Fibroblast of lung (primary cell): ENCODE results near the gene MPZL3. TPM values are rescaled to one million over a fixed set of nuclear protein-coding genes. Genes with fewer than 3 reads are reported as not detected.

ENCODE experiments used
- DNase-seq, 2 donors: peaks; one replicate each; pipeline versions ENCODE4 v3.0.0 to v3.0.0-alpha.2; 2010; ENCODE audit warnings: low read depth in 2 of 2
- H2AFZ ChIP-seq: 2 replicates; pipeline ENCODE4 v1.5.1; 2012; ENCODE audit warnings: low read length, control low read depth, inconsistent platforms
- H3K27ac ChIP-seq: 2 replicates; pipeline ENCODE4 v1.5.1; 2011; ENCODE audit warnings: low read length, control low read depth; ENCODE audit not compliant: insufficient read depth
- H3K27me3 ChIP-seq: 2 replicates; pipeline ENCODE4 v1.5.1; 2011; ENCODE audit warnings: mild to moderate bottlenecking, low read length; ENCODE audit not compliant: control insufficient read depth, insufficient read depth
- H3K36me3 ChIP-seq: 2 replicates; pipeline ENCODE4 v1.5.1; 2011; ENCODE audit warnings: low read length; ENCODE audit not compliant: control insufficient read depth, insufficient read depth
- H3K4me1 ChIP-seq: 2 replicates; pipeline ENCODE4 v1.5.1; 2011; ENCODE audit warnings: low read length; ENCODE audit not compliant: control insufficient read depth, insufficient read depth; ENCODE audit errors: extremely low read depth
- H3K4me2 ChIP-seq: 2 replicates; pipeline ENCODE4 v1.5.1; 2011; ENCODE audit warnings: low read length, control low read depth; ENCODE audit not compliant: insufficient read depth; ENCODE audit errors: extremely low read depth
- H3K4me3 ChIP-seq, 4 experiments: fragments of 200-600 bp in 1 of 4; sonication (generic) in 1 of 4; replicated peaks in 1 of 4; 2 replicates each; pipeline ENCODE4 v1.5.1; 2011 to 2016; ENCODE audit warnings: low read length in 4 of 4, low read depth in 3 of 4, mild to moderate bottlenecking in 3 of 4, control low read depth in 2 of 4, inconsistent platforms in 1 of 4, mixed read lengths in 1 of 4; ENCODE audit not compliant: insufficient read depth in 1 of 4; ENCODE audit errors: control extremely low read depth in 1 of 4
- H3K79me2 ChIP-seq: 2 replicates; pipeline ENCODE4 v1.5.1; 2012; ENCODE audit warnings: mild to moderate bottlenecking, low read length, inconsistent platforms; ENCODE audit not compliant: control insufficient read depth, insufficient read depth
- H3K9ac ChIP-seq: 2 replicates; pipeline ENCODE4 v1.5.1; 2011; ENCODE audit warnings: mild to moderate bottlenecking, low read length, control low read depth; ENCODE audit not compliant: insufficient read depth
- H3K9me3 ChIP-seq: 2 replicates; pipeline ENCODE4 v1.5.1; 2012; ENCODE audit warnings: low read depth, low read length; ENCODE audit not compliant: control insufficient read depth, insufficient read depth
- H4K20me1 ChIP-seq: 2 replicates; pipeline ENCODE4 v1.5.1; 2011; ENCODE audit warnings: low read length; ENCODE audit not compliant: control insufficient read depth, insufficient read depth; ENCODE audit errors: extremely low read depth
- EZH2 ChIP-seq: IDR thresholded peaks from 2 replicates; pipeline ENCODE4 v1.5.1; 2012; ENCODE audit warnings: low read length, control low read depth, mild to moderate bottlenecking; ENCODE audit errors: missing control alignments
- polyA plus RNA-seq, 2 donors: library from polyadenylated mRNA; depleted of rRNA in 1 of 2; stranded (reverse) in 1 of 2; unstranded in 1 of 2; fragments of >200 nt; gene quantifications; 2 replicates each; pipeline ENCODE4 v1.2.1, GENCODE V29; 2011 to 2012; ENCODE audit warnings: missing spikeins in 1 of 2
- total RNA-seq: library from RNA; depleted of rRNA; stranded (reverse); fragments of >200 nt; gene quantifications from 2 replicates; pipeline ENCODE4 v1.2.1, GENCODE V29; 2014
- TF ChIP-seq, protein P1 (sequence below), 2 donors: IDR thresholded peaks in 1 of 2; conservative IDR thresholded peaks in 1 of 2; 1 replicate in 1 of 2; 2 replicates in 1 of 2; pipeline ENCODE4 v1.5.1; 2011 to 2012; ENCODE audit warnings: low read length in 2 of 2, control low read depth in 1 of 2, inconsistent platforms in 1 of 2, low read depth in 1 of 2, mild to moderate bottlenecking in 1 of 2

MPZL3 gene
- total and polyA plus RNA-seq, 2 donors (not counting 1 experiment from before 2014, with no cell fraction given) = 0.33 to 0.44 TPM

DNA sequence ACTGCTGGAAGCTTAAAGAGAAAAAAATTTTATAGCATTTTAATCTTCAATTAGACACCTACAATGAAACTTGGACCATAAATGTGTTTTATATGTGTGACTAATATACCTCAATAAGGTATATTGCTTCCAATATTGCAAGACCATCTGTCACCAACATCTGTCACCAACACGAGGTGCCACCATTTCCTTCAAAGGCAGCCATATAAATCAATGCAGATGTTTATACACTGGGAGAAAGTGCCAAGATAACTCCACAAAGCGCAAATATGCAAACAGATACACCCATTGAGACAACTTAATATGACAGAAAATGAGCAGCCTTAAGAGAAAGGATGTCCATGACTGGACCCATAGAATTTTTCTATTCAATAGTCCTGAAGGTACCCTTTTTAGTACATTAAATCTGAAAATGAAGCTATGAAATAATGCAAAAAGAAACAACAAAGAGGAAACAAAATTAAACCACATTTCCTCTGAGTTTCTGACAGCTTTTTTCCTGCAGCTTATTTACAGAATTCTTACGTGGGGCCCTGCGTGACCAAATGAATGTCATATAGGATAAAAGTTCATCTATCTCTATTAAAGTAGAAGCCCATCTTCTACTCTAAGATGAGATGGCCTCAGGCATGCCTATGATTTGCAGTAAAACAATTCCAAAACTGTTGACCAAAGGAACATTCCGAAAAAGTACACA is 12.5 kb downstream of the MPZL3 start:
- H3K4me2 ChIP-seq = no peak overlapping the region
- H3K4me1 ChIP-seq = no peaks in the 10 kb centered on the region
- H4K20me1 ChIP-seq = no peaks in the 10 kb centered on the region
- no peaks in the 10 kb centered on the region for H3K9me3 ChIP-seq
- H3K4me3 ChIP-seq = no peak overlapping the region
- no peaks in the 10 kb centered on the region for H3K79me2 ChIP-seq
- no peak for TF ChIP-seq EZH2
- TF ChIP-seq, protein P1, sequence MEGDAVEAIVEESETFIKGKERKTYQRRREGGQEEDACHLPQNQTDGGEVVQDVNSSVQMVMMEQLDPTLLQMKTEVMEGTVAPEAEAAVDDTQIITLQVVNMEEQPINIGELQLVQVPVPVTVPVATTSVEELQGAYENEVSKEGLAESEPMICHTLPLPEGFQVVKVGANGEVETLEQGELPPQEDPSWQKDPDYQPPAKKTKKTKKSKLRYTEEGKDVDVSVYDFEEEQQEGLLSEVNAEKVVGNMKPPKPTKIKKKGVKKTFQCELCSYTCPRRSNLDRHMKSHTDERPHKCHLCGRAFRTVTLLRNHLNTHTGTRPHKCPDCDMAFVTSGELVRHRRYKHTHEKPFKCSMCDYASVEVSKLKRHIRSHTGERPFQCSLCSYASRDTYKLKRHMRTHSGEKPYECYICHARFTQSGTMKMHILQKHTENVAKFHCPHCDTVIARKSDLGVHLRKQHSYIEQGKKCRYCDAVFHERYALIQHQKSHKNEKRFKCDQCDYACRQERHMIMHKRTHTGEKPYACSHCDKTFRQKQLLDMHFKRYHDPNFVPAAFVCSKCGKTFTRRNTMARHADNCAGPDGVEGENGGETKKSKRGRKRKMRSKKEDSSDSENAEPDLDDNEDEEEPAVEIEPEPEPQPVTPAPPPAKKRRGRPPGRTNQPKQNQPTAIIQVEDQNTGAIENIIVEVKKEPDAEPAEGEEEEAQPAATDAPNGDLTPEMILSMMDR (conservative IDR thresholded peaks at IDR 0.05 in 1 of 2, IDR thresholded peaks at IDR 0.05 in 1 of 2; ENCODE audit: low read depth in 1 of 2, low read length in 2 of 2) = no peak
- no peaks in the 10 kb centered on the region for H3K36me3 ChIP-seq
- H2AFZ ChIP-seq = no peak overlapping the region
- H3K27me3 ChIP-seq = no peaks in the 10 kb centered on the region
- H3K9ac ChIP-seq = no peak overlapping the region
- no peak overlapping the region for H3K27ac ChIP-seq
- DNase-seq = no peak

DNA sequence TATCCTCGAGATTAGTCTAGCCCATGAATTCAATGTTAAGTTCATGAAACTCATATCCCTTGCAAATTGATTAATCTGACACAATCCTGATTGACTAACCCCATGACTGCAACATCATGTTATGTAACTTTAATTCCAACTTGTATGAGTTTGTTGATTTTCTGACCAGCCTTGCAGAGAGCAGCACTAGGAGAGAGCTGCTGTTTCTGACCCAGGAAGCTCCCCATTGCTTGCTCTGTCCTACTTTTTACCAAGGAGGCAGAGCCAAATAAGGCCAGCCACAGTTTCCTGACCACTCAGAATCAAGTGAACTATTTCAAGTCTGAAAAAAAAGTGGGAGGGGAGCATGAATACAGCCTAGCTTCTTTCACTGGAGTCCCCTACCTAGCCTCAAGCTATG is 13.2 kb downstream of the MPZL3 start:
- no peak overlapping the region for H3K9ac ChIP-seq
- no peaks in the 10 kb centered on the region for H3K9me3 ChIP-seq
- no peaks in the 10 kb centered on the region for H3K4me1 ChIP-seq
- no peak for DNase-seq
- H2AFZ ChIP-seq = no peak overlapping the region
- no peaks in the 10 kb centered on the region for H4K20me1 ChIP-seq
- H3K79me2 ChIP-seq = no peaks in the 10 kb centered on the region
- no peak overlapping the region for H3K4me2 ChIP-seq
- no peak overlapping the region for H3K27ac ChIP-seq
- H3K36me3 ChIP-seq = no peaks in the 10 kb centered on the region
- TF ChIP-seq, protein P1 (conservative IDR thresholded peaks at IDR 0.05 in 1 of 2, IDR thresholded peaks at IDR 0.05 in 1 of 2; ENCODE audit: low read depth in 1 of 2, low read length in 2 of 2) = no peak
- H3K27me3 ChIP-seq = no peaks in the 10 kb centered on the region
- no peak overlapping the region for H3K4me3 ChIP-seq

DNA sequence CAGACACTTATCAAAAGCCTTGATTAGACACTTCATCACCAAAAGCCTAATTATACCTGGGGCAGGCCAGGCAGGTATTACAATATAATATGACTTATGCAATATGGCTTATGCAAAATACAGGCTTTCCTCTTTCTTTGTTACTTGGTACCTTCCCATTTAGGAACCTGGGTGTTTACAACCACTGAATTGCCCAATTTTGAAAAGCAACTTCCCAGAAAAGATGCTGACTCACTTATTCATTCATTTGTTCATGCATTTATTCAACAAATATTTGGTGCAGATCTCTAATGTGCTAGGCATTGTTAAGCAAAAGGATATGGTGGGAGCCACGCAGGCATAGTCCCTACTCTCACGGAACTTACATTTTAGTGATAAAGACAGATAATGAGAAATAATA is 13.7 kb downstream of the MPZL3 start:
- Histone ChIP-seq H4K20me1 (no peaks in the 10 kb centered on the region), H2AFZ (no peak overlapping the region), H3K79me2 (no peaks in the 10 kb centered on the region), H3K9ac (no peak overlapping the region), H3K4me3 (no peak overlapping the region), H3K9me3 (no peaks in the 10 kb centered on the region), H3K27me3 (no peaks in the 10 kb centered on the region), H3K4me2 (no peak overlapping the region), H3K4me1 (no peaks in the 10 kb centered on the region), H3K36me3 (no peaks in the 10 kb centered on the region), H3K27ac (no peak overlapping the region)
- TF ChIP-seq, protein P1 (conservative IDR thresholded peaks at IDR 0.05 in 1 of 2, IDR thresholded peaks at IDR 0.05 in 1 of 2; ENCODE audit: low read depth in 1 of 2, low read length in 2 of 2) = no peak
- no peak for TF ChIP-seq EZH2
- no peak for DNase-seq
